GM18520 (cell line): ENCODE measurements around the gene NPR1.
"Not testable (repeated sequence)": the region's sequence is repeated elsewhere in the genome, so short reads cannot be mapped to it uniquely, and the experiment has no call there.

Experiments
- ATAC-seq: cut with Tn5 transposase; IDR thresholded peaks from one replicate; pipeline ENCODE4 v1.9.1; 2021; ENCODE audit not compliant: unreplicated experiment

The NPR1 gene

GRCh38 chr1:153678519-153679336 lies at the start of gene NPR1:
Gene NPR1 (plus strand): TSS chr1:153678688. CDS start chr1:153679109, 421 bp downstream.
- ATAC-seq = no peak

- ATAC-seq = no peak
Measured at GRCh38 chr1:153629343-153629665, 49.2 kb upstream of the NPR1 start.

- no peak for ATAC-seq
Measured at GRCh38 chr1:153629971-153630370, 48.5 kb upstream of the NPR1 start.

- ATAC-seq = no peak
Measured at GRCh38 chr1:153630384-153630783, 48.1 kb upstream of the NPR1 start.

- no peak for ATAC-seq
Measured at GRCh38 chr1:153631047-153632022, 47.2 kb upstream of the NPR1 start.

- no peak for ATAC-seq
Measured at GRCh38 chr1:153633161-153633753, 45.2 kb upstream of the NPR1 start.

GRCh38 chr1:153633754-153634665 lies 44.5 kb upstream of the NPR1 start, which contains the start of gene CHTOP:
Gene CHTOP (plus strand): TSS chr1:153634066. CDS start chr1:153636589, 2,523 bp downstream.
- ATAC-seq = peak; percentile 90

- ATAC-seq = no peak
Measured at GRCh38 chr1:153635872-153636271, 42.6 kb upstream of the NPR1 start.

- ATAC-seq = no peak
Measured at GRCh38 chr1:153636312-153636711, 42.2 kb upstream of the NPR1 start.

GRCh38 chr1:153638261-153638660 lies 40.2 kb upstream of the NPR1 start:
- ATAC-seq = no peak

GRCh38 chr1:153639280-153639679 lies 39.2 kb upstream of the NPR1 start:
- no peak for ATAC-seq

- ATAC-seq = not testable (repeated sequence)
Measured at GRCh38 chr1:153640213-153640612, 38.3 kb upstream of the NPR1 start.

- ATAC-seq = no peak
Measured at GRCh38 chr1:153640861-153641260, 37.6 kb upstream of the NPR1 start.

GRCh38 chr1:153642161-153642560 lies 36.3 kb upstream of the NPR1 start:
- no peak for ATAC-seq

GRCh38 chr1:153643100-153643499 lies 35.4 kb upstream of the NPR1 start:
- ATAC-seq = no peak

- ATAC-seq = no peak
Measured at GRCh38 chr1:153643816-153644215, 34.7 kb upstream of the NPR1 start.

GRCh38 chr1:153646672-153647345 lies 31.7 kb upstream of the NPR1 start:
- no peak for ATAC-seq

- no peak for ATAC-seq
Measured at GRCh38 chr1:153647346-153647714, 31.2 kb upstream of the NPR1 start.

GRCh38 chr1:153648000-153648643 lies 30.4 kb upstream of the NPR1 start:
- no peak for ATAC-seq
